GM19193 (cell line): Measurements from ENCODE around the gene PSMB10.

Experiments
- POLR2A ChIP-seq: IDR thresholded peaks from 4 replicates; pipeline ENCODE4 v1.6.1; 2011; ENCODE audit not compliant: insufficient read depth, insufficient read length; ENCODE audit errors: extremely low read depth

The PSMB10 gene

DNA sequence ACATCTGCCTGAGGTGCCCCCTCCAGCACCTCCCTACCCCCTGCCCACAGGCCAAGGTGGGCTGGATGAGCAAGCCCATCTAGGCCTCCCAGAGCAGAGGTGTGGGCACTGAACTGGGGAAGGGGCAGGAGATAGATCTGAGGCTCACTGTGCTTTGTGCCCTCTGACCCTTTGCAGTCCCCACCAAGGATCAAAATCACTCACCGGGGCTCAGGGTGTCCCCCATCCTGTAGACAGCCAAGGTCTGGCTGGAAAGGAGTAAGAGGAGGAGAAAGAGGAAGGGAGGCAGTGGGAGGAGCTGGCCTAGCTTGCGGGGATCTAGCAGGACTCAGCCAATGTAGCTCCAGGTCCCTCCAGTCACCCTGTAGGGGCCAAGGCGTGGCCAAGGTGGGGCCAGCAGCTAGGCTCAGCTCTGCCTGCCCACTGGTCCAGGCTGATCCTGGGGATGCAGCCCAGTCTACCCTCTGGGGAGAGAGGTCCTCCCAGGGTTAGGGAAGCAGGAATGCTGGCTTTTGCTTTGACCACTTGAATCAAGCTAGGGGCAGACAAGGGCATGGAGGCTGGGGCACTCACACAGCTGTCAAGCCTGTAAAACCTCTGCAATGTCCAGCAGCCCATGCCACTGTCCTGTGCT, 30.0 kb upstream of the PSMB10 start:
- no peak for TF ChIP-seq POLR2A

- no peak for TF ChIP-seq POLR2A
Observed at GRCh38 chr16:67965668-67966548, 29.3 kb upstream of the PSMB10 start.

GRCh38 chr16:67964477-67965131, 28.0 kb upstream of the PSMB10 start:
- TF ChIP-seq POLR2A = no peak

DNA sequence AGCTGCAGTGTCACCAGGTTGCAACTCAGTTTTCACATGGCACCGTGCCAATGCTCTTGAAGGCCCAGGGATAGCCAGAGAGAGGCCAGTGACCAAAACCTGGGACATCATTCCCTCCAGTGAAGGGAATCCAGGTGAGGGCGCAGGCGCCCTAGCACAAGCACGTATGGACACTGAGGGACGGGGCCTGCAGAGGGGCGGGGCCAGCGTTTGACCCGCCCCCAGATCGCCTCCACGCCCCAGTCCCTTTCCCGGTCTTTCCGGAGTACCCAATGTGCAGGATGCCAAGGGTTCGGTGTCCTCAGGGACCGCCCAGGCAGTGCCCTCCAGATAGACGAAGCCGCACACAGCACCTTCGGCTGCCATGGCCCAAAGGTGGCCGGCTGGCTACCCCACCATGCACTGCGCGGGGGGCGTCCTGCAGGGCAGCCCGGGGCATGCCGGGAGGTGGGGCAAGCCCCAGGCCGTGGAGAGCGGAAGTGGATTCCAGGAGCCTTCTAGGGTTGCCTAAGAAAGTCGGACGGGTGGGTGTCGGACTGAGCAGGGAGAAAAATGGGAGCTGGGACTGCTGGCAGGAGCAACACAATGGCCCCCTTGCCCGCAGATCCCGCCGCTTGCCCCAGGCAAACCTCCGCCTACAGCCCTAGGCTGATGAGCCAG, 27.1 kb upstream of the PSMB10 start:
- TF ChIP-seq POLR2A = no peak

DNA sequence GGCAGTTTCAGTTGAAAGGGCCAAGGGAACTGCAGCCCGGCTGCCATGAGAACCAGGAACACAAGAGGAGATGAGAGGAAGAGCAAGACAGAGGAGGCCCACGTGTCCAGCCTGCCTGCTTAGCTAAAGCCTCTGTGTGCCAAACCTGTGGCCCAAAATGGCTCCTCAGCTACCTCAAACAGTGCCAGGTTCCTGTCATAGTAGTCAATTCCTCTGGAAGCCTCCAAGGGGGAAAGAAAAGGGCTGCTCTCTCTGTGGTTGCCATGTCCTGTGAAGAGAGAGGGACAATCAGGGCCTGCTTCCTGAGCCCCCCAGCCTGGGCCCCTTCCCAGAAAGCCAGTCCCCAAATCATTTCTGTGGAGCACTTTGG, 26.6 kb upstream of the PSMB10 start:
- no peak for TF ChIP-seq POLR2A

- no peak for TF ChIP-seq POLR2A
Observed at GRCh38 chr16:67962135-67962534, 25.5 kb upstream of the PSMB10 start.

- TF ChIP-seq POLR2A = no peak
Observed at GRCh38 chr16:67961551-67961957, 24.9 kb upstream of the PSMB10 start.

DNA sequence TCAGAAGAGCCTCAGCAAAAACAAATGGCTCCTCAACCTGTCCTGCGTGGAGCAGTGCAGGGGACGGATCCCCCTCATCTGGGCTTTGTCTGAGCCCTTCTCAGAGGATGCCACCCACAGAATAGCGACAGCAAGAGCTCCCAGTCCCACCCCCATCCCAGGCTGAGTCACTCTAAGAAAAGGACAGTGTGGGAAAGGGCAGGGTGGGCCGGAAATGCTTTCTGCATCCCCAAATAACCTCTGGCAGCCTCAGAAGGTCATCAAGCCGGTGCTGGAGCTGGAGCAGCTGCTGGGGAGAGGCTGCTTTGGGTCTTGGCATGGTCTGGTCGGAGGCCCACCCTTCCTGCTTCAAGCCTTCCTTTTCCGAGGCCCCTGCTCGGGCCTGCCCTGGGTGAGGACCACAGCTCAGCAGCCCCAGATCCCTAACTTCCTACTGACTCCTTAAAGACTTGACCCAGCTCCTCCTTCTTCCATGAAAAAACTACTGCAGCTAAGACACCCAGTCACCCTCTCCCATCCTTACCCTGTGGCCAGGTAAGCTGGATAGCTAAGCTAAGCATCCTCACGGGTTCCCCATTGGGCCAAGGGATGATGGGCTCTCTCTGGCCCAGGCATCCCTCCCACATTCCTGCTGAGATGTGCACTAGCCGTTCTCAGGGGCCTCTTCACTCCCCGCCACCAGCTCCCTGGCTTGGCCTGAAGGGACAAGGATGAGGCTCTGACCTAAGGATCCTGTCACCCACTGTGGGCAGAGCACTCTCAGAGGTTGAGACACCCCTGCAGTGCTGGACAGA, 23.1 kb upstream of the PSMB10 start:
- no peak for TF ChIP-seq POLR2A

GRCh38 chr16:67957622-67958021, 21.0 kb upstream of the PSMB10 start:
- TF ChIP-seq POLR2A = no peak

GRCh38 chr16:67954421-67955196, 18.0 kb upstream of the PSMB10 start:
- no peak for TF ChIP-seq POLR2A

DNA sequence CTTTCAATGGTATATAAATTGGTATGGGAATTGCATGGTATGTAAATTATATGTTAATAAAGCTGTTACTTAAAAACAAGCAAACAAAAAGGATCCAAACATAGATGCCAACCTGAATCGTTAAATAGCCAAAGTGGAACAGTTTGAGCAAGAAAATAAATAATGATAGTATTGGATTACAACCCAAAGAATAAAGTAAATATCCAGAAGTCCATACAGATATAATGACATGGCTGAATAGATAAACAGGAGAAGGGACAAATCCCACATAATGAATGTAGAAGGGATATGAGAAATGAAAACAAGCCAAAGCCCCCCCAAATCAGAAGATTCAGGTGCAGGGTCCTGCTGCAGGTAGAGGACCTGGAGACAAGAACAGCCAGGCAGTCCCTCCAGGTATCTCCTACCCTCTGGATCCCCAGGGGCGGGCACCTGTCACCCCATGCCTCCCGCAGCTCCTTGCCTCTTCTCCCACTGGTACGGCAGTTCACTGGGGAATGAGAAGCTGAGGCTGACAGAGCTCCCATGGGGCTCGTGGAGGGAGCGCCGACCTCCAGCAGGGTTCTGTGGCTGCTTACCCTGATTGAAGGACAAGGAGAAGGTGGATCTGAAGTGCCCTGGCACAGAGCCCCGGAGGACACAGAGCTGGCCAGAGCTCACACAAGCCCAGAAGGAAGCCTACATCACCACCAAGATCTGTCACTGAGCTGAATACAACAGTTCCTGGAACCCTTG, 17.2 kb upstream of the PSMB10 start:
- no peak for TF ChIP-seq POLR2A

DNA sequence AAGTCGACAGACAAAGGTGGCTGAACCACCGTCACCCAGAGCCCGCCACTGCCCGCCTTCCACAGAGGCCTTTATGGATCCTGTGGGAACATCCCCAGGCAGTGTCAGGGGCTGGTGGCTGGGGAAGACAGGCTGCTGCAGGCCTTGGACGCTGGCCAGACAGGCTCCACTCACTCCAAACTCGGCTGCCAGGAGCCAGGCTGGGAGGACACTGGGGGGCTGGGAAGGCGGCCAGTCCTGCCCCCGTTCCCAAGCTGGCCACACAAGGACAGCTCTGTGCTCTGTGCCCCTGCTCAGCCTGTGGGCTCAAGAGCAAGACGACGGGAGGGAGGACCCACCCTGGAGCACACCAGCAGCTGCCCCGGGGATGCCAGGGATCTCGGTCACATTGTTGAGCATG, 14.8 kb upstream of the PSMB10 start:
- TF ChIP-seq POLR2A = no peak

- no peak for TF ChIP-seq POLR2A
Observed at GRCh38 chr16:67950335-67950843, 13.7 kb upstream of the PSMB10 start.
